HG03442 (cell line): ENCODE results near the gene HECTD1.
A peak's percentile ranks its signal among the peaks of the same experiment; 100 is the strongest.
"Not testable (repeated sequence)": the region's sequence is repeated elsewhere in the genome, so short reads cannot be mapped to it uniquely, and the experiment has no call there.

Experiments
- ATAC-seq: cut with Tn5 transposase; IDR thresholded peaks from one replicate; pipeline ENCODE4 v1.9.1; 2021; ENCODE audit warnings: mild to moderate bottlenecking, moderate library complexity; ENCODE audit not compliant: unreplicated experiment

The HECTD1 gene

DNA sequence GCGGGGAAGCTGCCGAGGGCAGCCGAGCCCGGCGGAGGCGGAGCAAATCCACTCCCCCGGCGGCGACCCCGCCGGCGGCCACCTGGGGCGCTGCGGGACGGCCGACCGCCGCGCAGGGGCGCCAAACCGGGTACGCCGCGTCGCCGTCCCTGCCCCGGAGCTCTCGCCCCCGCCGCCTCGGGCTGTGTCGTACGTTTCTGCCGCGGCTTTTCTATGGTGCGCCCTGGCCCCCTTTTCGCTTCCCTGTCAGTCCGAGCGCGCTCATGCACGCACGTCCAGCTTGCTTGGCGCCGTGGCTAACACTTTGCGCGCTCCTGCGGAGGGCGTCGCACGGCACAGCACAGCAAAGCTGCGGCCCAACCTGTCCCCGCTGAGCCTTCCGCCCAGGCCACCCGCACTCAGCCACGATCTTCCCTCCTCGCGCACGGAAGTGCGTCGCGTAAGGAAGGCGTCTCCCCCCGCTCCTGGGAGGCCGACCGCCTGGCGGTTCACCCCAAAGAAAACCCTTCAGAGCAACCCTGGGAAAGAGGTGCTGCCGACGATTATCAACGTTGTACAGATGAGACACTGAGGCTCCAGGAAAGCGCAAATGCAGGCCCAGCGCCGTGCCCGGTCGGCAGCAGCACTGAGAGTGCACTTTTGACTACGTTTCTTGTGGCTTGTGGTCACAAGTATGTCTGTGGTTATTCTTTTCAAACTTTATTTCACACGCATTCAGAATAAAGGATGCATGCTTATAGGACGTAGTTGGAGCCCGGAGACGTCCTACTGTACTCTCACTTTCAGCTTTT, at the start of gene HECTD1:
Gene HECTD1 (minus strand): TSS at position 39 of the 791 bp plus-strand sequence. CDS start 1,857 bp downstream, outside the sequence.
- ATAC-seq, result peak; percentile 74

DNA sequence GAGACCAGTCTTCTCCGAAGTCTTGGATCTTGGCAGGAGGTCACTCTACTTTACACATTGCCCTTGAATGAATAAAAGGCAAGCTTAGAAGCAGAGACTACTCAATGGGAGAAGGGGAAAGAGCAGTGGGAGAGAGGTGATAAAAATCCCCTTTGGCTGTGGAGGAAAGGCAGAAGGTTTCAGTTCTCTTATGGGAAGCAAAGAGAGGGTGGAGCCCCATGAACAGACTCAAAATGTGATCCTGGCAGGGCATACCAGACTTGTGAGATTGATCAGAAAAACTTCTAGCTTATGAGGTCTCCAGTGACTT, 49.6 kb upstream of the HECTD1 start:
- ATAC-seq, result no peak

DNA sequence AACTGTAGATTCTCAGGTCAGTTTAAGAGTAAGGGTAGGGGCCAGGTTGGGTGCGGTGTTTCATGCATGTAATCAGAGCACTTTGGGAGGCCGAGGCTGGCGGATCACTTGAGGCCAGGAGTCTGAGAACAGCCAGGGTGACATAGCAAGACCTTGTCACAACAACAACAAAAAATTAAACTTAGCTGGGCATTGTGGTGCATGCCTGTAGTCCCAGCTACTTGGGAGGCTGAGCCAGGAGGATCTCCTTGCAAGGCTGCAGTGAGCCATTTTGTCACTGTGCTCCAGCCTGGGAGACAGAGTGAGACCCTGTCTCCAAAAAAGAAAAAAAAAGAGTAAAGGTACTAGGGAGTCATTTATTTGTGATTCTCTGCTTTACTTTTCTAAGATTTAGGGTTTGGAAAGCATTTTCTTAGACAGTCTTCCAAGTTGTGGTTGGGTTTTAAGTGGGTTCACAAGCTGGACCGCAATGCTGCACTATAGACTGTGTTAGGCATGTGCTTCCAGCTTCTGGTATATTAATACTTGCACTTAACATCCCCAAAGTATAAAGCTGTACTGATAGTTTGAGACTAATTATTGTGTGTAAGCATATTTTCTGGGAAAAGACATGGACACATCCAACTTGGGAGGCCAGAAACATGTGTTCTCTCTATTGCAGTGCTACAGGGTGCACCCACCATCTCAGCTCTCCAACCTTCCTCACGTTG, 49.1 kb upstream of the HECTD1 start:
- no peak for ATAC-seq

DNA sequence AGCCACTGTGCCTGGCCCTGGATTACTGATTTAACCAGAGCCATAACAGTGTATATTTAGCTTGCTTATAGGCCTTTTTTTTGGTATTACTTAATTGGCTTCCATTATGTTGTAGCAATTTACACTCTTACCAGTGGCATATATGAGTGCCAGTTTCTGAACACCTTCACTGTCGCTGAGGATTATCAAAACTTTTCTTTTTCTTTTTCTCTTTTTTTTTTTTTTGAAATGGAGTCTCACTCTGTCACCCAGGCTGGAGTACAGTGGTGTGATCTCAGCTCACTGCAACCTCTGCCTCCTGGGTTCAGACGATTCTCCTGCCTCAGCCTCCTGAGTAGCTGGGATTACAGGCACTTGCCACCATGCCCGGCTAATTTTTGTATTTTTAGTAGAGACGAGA, 48.3 kb upstream of the HECTD1 start:
- ATAC-seq, result not testable (repeated sequence)

DNA sequence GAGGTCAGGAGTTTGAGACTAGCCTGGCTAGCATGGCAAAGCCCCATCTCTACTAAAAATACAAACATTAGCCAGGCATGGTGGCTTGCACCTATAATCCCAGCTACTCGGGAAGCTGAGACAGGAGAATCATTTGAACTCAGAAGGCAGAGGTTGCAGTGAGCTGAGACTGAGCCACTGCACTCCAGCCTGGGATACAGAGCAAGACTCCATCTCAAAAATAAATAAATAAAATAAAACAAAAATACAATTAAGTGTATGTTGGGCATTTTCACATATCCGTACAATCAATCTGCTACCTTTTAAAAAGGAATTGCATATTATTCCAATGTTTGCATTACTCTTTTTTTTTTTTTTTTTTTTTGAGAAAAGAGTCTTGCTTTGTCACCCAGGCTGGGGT, 47.7 kb upstream of the HECTD1 start:
- no peak for ATAC-seq

DNA sequence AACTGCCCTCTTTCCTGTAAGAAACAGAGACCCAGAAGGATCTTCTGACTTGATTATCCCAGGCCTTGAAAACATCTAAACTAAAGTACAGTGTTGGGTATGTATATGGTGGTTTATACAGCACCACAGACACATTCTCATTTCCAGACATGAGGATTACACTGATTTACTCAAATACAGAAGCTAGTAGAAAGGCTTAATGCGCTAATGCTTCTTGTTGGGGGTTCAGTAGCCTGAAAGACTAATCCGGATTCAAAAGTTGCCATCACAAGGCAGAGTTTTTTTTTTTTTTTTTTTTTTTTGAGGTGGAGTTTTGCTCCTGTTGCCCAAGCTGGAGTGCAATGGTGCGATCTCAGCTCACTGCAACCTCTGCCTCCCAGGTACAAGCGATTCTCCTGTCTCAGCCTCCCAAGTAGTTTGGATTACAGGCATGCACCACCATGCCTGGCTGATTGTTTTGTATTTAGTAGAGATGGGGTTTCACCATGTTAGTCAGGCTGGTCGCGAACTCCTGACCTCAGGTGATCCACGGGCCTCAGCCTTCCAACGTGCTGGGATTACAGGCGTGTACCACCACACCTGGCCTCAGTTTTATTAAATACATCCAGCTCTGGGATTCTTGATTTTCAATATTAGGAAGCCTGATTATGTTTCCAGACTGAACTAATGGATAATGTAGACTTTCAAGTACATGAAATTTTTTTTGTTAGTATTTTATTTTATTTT, 46.3 kb upstream of the HECTD1 start:
- no peak for ATAC-seq

DNA sequence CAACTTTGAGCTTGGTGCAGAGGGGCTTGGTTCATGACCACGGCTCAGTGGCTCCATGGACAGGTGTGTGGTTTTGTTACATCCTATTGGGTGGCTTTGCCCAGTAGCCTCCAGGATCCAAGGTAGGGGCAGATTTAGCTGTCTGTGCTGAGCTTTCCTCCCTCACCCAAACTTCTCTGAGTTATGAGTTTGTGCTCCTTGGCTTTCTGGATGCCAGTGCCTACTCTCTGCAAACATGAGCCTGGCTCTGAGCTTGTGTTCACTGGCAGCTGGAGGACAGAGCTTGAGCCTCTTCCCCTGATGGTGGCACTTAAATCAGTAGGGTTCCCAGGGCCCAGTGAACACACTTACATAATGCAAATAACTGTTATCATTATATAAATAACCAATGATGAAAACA, 45.3 kb upstream of the HECTD1 start:
- ATAC-seq, result no peak

DNA sequence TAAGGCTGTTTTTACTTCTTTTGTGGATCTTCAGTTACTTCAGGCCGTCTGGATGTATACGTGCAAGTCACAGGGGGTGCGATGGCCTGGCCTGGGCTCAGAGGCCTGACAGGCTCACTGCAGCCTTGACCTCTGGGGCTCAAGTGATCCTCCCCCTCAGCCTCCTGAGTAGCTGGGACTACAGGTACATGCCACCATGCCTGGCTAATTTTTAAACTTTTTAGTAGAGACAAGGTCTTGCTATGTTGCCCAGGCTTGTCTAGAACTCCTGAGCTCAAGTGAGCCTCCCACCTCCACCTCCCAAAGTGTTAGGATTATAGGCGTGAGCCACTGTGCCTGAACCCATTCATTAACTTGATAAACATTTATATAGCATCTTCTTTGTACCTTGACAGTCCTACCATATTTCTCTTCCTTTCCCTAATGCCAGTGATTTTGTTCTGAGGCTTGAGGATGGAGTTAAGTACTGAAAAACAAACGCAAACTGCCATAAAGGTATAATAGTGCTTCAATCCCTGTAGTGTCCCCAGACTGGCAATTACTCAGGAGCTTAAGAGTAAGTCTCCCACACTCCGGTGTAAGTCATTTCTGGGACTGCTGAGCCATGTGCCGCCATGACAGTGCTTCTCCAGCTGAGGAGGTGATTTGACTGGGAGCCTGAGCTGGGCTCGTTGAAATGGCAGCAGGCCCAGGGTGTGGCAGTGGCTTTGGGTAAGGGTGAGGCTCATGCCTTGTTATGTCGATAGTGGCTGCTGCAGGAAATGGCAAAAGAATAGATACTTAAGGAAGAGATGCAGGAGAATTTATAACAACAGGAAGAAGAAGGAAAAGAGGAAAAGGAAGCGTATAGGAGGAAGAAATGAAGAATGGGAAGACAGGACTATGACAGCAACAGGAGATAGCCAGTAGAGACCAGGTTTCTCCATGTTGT, 43.7 kb upstream of the HECTD1 start:
- no peak for ATAC-seq

DNA sequence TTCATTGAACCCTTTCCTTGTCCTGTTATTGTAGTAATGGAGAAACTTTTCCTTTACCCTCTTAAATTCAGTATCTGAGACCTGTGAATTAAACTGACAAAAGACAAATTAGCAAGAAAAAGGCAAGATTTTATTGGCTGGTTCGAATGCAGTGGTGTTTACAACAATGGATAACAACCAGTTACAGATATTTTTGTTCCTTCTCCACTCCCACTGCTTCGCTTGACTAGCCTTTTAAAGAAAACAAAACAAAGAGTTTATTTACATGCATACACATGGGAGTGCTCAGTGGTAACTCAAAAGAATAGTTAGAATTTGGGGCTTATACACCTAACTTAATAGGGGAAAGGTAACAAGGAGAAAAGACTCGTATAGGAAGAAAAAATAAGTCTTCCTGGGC, 37.0 kb upstream of the HECTD1 start:
- ATAC-seq, result no peak

DNA sequence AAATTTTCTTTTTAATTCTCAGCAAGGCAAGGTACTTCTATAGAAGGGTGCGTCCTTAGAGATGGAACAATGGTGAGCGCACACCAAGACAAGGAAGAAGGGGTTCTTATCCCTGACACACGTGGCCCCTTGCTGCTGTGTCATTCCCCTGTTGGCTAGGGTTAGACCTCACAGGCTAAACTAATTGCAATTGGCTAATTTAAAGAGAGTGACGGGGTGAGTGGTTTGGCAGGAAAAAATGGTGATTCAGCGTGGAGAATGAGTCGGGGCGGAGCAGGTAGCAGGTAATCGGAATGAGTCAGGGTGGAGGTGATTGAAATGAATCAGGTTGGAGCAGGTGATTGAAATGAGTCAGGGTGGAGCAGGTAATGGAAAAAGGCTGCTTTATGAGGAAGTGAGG, 36.3 kb upstream of the HECTD1 start:
- no peak for ATAC-seq

DNA sequence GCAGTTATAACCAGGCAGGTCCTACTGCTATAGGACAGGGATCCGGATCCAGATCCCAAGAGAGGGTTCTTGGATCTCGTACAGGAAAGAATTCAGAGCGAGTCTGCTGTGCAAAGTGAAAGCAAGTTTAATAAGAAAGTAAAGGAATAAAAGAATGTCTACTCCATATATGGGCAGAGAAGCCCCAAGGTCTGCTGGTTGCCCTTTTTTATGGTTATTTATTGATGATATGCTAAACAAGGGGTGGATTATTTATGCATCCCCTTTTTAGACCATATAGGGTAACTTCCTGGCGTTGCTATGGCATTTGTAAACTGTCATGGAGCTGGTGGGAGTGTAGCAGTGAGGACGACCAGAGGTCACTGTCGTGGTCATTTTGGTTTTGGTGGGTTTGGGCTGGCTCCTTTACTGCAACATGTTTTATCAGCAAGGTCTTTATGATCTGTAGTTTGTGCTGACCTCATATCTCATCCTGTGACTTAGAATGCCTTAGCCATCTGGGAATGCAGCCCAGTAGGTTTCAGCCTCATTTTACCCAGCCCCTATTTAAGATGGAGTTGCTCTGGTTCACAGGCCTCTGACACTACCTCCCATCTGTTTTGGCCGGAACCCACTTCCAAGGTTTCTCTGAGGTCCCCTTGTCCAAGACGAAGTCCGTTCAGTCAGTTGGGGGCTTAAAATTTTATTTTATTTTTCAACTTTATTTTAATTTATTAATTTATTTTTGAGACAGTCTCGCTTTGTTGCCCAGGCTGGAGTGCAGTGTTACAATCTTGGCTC, 34.8 kb upstream of the HECTD1 start:
- not testable (repeated sequence) for ATAC-seq

DNA sequence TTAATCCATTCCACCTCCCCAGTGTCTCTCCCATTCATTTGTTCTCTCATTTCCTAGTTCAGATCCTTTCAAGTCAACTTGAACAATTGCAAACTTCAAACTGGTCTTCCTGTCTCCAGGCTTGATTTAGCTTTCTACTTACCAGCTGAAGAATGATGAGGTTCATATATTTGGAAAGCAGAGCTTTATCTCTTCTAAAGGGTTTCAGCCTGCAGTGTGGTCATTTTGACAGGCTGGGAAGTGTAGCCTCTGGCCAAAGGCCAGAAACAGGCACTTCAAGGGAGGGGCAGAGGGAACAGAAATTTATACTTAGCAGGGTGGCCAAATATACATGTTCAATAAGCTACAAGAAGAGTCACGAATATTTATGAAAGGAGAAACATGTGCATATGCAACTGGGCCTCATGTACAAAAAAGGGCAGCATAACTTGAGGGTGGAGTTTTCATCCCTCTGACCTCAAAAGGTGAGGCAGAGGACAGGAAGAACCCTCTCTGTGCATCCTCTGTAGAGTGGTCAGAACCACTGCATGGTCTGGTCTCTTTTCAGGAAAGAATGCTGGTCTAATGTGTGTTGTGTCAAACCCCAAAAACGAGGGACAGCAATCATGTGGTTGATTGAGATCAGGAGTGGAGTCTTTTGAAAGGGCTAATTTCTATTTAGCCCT, 34.0 kb upstream of the HECTD1 start:
- no peak for ATAC-seq

DNA sequence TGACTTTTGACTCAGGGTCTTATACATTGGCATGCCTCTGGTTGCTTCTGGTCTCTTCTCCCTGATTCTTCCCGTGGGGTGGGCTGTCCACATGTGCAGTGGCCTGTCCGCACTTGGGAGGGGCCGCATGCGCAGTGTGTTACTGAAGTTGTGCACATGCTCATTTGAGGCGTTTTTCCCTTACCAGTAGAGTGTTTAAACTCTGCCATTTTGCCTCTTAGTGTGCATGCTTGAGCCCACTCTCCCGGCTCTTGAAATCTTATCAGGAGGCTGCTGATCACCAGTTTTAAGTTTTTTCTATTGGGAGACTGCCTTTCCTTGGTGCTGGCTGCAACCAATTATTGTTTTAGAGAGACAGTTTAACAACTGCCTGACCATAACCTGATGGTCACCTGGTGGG, 32.1 kb upstream of the HECTD1 start:
- no peak for ATAC-seq

DNA sequence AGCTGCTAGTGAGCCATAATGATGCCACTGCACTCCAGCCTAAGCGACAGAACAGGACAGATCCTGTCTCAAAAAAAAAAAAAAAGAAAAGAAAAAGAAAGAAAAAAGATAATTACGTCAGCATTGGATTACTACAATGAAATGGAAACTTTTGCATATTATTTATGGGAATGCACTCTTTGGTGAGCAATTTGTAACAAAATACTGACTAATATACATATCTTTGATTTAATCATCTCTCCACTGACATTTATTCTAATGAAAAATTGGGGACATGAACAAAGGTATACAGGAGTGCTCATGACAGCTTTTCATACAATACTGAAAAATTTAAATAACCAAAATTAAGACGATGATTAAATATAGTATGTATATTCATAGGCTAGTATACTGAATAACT, 27.9 kb upstream of the HECTD1 start:
- ATAC-seq, result no peak

DNA sequence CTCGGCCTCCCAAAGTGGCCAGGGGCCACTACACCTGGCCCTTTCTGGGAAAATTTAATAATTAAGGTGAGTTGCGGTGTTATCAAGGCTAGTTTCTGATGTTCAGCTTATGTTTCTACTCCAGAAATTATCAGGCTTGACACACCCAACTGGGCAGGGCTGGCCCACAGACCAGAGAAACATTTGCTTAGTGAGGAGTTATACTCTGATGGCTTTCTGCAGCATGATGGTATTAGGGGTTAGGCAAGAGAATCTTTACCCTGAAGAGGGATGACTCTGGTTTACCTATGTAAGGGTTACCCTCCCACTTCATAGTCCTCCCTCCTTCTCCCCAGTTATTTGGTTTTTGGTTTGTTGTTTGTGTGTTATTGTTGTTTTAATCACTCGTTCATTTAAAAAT, 24.5 kb upstream of the HECTD1 start:
- ATAC-seq, result no peak

DNA sequence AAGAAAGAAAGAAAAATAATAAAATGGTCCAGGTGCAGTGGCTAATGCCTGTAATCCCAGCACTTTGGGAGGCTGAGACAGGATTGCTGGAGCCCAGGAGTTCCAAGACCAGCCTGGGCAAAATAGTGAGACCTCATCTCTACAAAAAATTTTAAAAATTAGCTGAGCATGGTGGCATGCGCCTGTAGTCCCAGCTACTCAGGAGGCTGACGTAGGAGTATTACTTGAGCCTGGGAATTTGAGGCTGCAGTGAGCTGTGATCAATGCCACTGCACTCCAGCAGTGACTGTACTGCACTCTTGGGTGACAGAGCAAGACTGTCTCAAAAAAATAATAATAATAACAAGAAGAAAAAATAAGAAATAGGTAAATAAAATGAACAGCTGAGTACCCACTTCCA, 23.7 kb upstream of the HECTD1 start:
- not testable (repeated sequence) for ATAC-seq

DNA sequence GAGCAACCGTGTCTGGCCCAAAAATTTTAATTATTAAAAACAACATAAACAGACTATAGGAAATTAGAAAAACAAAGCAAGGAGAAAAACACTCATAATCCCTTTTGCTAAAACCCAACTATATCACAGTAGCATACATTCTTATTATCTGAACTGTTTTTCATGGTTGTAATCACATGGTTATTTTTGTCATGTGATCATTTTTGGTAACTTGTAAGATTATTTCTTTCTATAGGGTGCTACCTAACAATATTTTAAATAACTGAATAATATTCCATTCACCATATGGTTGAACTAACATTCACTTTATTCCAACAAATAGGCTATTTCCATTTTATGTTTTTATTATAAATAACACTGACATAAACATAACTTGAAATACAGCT, 23.0 kb upstream of the HECTD1 start:
- no peak for ATAC-seq

DNA sequence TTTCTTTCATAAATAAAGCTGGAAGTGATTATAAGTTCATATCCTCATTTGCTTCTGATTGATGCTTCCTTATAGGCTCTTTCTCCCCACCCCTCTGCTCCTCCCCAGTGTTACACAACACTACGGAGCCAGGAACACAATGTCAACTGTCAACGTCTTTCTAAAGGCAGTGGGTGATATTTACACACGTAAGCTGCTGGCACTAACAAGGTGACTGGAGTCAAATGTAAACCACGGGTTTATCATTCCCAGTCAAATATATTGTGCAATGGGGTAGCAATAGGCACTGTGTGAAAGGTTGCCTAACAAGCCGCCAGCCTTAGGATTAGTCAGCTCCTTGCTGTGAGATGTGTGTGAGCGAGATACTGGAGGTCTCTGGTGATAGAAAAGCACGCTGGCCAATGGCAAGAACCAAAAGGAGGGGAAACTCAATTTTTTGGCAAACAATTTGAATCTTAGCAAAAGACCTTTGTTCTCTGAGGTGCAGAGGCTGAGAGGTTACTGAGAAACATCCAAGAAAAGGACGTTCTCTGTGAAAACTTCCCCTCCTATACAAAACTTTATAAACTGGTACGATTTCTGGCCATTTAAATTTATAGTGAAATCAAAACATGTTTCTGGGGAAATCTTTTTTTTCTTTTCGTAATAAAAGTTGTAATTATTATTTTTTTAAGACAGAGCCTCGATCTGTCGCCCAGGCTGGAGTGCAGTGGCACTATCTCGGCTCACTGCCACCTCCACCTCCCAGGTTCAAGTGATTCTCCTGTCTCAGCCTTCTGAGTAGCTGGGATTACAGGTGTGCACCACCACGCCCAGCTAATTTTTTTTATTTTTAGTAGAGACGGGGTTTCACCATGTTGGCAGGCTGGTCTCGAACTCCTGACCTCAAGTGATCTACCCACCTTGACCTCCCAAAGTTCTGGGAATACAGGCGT, 22.3 kb upstream of the HECTD1 start:
- ATAC-seq, result no peak

DNA sequence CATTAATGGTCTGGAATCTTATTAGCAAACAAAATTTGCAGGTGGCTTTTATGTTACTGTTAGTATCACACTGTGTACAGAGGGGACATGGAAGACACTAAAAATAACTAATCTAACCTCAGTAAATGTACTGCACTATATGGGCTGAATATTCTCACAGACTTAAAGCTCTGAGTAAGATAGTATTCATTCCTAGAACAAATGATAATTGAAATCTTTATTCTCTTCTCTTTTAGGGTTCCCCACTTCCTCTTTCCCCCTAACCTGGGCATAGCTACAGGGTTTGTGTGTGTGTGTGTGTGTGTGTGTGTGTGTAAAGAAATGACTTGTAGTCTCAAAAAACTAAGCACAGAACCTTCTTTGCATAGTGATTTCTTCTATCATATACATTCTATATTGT, 21.4 kb upstream of the HECTD1 start:
- ATAC-seq, result peak; percentile 81
